Measurements from ENCODE around the gene FGF12. TPM values are rescaled to one million over a fixed set of nuclear protein-coding genes. Genes with fewer than 3 reads are reported as not detected.

FGF12 gene
- total RNA-seq, 2 experiments from 2014 or later = 0.06 to 1.7 TPM

GRCh38 chr3:192553707-192554106 is 173.6 kb downstream of the FGF12 start:
- BruUV-seq (replicated peaks) = no TSS peak
- no peaks in the 10 kb centered on the region for H3K9me2 ChIP-seq (ENCODE audit: insufficient read depth, low read length)
- H3K4me3 ChIP-seq (ENCODE audit: low read depth, low read length, poor library complexity, severe bottlenecking) = no peak overlapping the region
- no peaks in the 10 kb centered on the region for H4K20me1 ChIP-seq (ENCODE audit: insufficient read depth, low read length)
- TF ChIP-seq CTCF (conservative IDR thresholded peaks at IDR 0.05; ENCODE audit: low read length) (no peak), EZH2phosphoT487 (IDR thresholded peaks at IDR 0.05; ENCODE audit: borderline replicate concordance, low read depth, low read length) (no peak)
- no peak overlapping the region for H2AFZ ChIP-seq (ENCODE audit: low read length)
- H3K4me2 ChIP-seq (ENCODE audit: low read length) = no peak overlapping the region
- no peak for DNase-seq (ENCODE audit: low spot score)
- H3K36me3 ChIP-seq (ENCODE audit: insufficient read depth, low read length) = no peaks in the 10 kb centered on the region
- H3K9me3 ChIP-seq (ENCODE audit: low read length) = no peaks in the 10 kb centered on the region
- no peaks in the 10 kb centered on the region for H3K79me2 ChIP-seq (ENCODE audit: insufficient read depth, low read depth, low read length)
- intact Hi-C loops (cut with micrococcal nuclease; ENCODE audit: unreplicated experiment) = no loop called here
- no peaks in the 10 kb centered on the region for H3K4me1 ChIP-seq (ENCODE audit: insufficient read depth, low read length, poor library complexity, severe bottlenecking)
- no peak overlapping the region for H3K27ac ChIP-seq (ENCODE audit: low read depth, low read length, poor library complexity, severe bottlenecking)
- ChIA-PET POLR2A (interaction anchor here (0.9 kb wide), 1 partner anchor 623 kb away, joined by 3 read pairs; no protein-coding TSS in a partner anchor), CTCF (ENCODE audit: unreplicated experiment) (no interaction called here)

- Histone ChIP-seq H3K4me3 (ENCODE audit: low read depth, low read length, poor library complexity, severe bottlenecking) (no peak overlapping the region), H3K9me2 (ENCODE audit: insufficient read depth, low read length) (no peaks in the 10 kb centered on the region), H2AFZ (ENCODE audit: low read length) (no peak overlapping the region), H3K36me3 (ENCODE audit: insufficient read depth, low read length) (no peaks in the 10 kb centered on the region), H4K20me1 (ENCODE audit: insufficient read depth, low read length) (no peaks in the 10 kb centered on the region), H3K9me3 (ENCODE audit: low read length) (no peaks in the 10 kb centered on the region), H3K4me1 (ENCODE audit: insufficient read depth, low read length, poor library complexity, severe bottlenecking) (no peaks in the 10 kb centered on the region), H3K79me2 (ENCODE audit: insufficient read depth, low read depth, low read length) (no peaks in the 10 kb centered on the region), H3K4me2 (ENCODE audit: low read length) (no peak overlapping the region), H3K27ac (ENCODE audit: low read depth, low read length, poor library complexity, severe bottlenecking) (no peak overlapping the region)
- DNase-seq (ENCODE audit: low spot score) = no peak
- intact Hi-C loops (cut with micrococcal nuclease; ENCODE audit: unreplicated experiment) = no loop called here
- TF ChIP-seq EZH2phosphoT487 (IDR thresholded peaks at IDR 0.05; ENCODE audit: borderline replicate concordance, low read depth, low read length) (no peak), CTCF (conservative IDR thresholded peaks at IDR 0.05; ENCODE audit: low read length) (no peak)
- ChIA-PET POLR2A (interaction anchor here (0.6 kb wide), 1 partner anchor 26 kb away, joined by 3 read pairs; no protein-coding TSS in a partner anchor), CTCF (ENCODE audit: unreplicated experiment) (no interaction called here)
- BruUV-seq (replicated peaks) = no TSS peak
Observed at GRCh38 chr3:192550356-192550755, 177.0 kb downstream of the FGF12 start.

- no TSS peak for BruUV-seq (replicated peaks)
- CTCF ChIA-PET (ENCODE audit: unreplicated experiment) = no interaction called here
- no peak for TF ChIP-seq EZH2phosphoT487 (IDR thresholded peaks at IDR 0.05; ENCODE audit: borderline replicate concordance, low read depth, low read length)
- TF ChIP-seq CTCF (conservative IDR thresholded peaks at IDR 0.05; ENCODE audit: low read length) = no peak
Observed at GRCh38 chr3:192545333-192545732, 182.0 kb downstream of the FGF12 start.

More at GRCh38 chr3:192545333-192545732, 182.0 kb downstream of the FGF12 start:
- DNase-seq (ENCODE audit: low spot score) = no peak
- Histone ChIP-seq H3K36me3 (ENCODE audit: insufficient read depth, low read length) (no peaks in the 10 kb centered on the region), H3K79me2 (ENCODE audit: insufficient read depth, low read depth, low read length) (no peaks in the 10 kb centered on the region), H3K4me2 (ENCODE audit: low read length) (no peak overlapping the region), H3K9me3 (ENCODE audit: low read length) (no peaks in the 10 kb centered on the region), H3K4me1 (ENCODE audit: insufficient read depth, low read length, poor library complexity, severe bottlenecking) (no peaks in the 10 kb centered on the region), H3K9me2 (ENCODE audit: insufficient read depth, low read length) (no peaks in the 10 kb centered on the region), H3K4me3 (ENCODE audit: low read depth, low read length, poor library complexity, severe bottlenecking) (no peak overlapping the region), H2AFZ (ENCODE audit: low read length) (no peak overlapping the region), H3K27ac (ENCODE audit: low read depth, low read length, poor library complexity, severe bottlenecking) (no peak overlapping the region), H4K20me1 (ENCODE audit: insufficient read depth, low read length) (no peaks in the 10 kb centered on the region)
- POLR2A ChIA-PET = interaction anchor here (0.9 to 1.4 kb wide), 3 partner anchors 10 to 28 kb away, joined by 3 to 5 read pairs (median 4); no protein-coding TSS in a partner anchor
- intact Hi-C loops (cut with micrococcal nuclease; ENCODE audit: unreplicated experiment) = no loop called here

Data from OCI-LY7 (cell line).